ENCODE results near the gene DENND6B. TPM values are rescaled to one million over a fixed set of nuclear protein-coding genes. Genes with fewer than 3 reads are reported as not detected.

DENND6B gene
- total RNA-seq, 6 donors from 2014 or later = 9.5 to 24.1 (median 12.7) TPM

DNA sequence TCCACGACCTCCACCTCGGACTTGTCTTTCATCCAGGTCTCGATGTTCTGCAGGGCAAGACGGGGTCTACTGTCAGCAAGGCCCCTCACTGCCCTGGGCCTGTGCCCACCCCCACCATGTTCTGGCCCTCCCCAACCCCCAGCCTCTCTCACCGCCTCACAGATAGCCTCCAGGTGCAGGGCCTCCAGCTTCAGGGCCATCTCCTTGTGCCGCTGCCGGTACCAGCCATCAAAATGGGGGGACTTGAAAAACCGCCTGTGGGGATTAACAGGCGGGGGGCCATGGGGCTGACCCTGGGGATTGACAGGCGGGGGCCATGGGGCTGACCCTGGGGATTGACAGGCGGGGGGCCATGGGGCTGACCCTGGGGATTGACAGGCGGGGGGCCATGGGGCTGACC, 14.4 kb downstream of the DENND6B start:
- peaks cover 35 to 50% (median 42%) of the 10 kb centered on the region in 4 donors for H3K4me1 ChIP-seq
- 98% methylated on average over 7 of the region's 12 CpGs; no CpG with 5 or more reads in 1 of the 2 donors for WGBS, 2 donors
- no peak for ATAC-seq (ENCODE audit: low FRiP score in 2 of 2)
- peaks cover 0 to 3% (median 0%) of the 10 kb centered on the region in 4 donors for H3K36me3 ChIP-seq
- TF ChIP-seq POLR2A (IDR thresholded peaks at IDR 0.05) (no peak), EP300 (IDR thresholded peaks at IDR 0.05) (no peak), POLR2AphosphoS5 (IDR thresholded peaks at IDR 0.05) (no peak), CTCF (IDR thresholded peaks at IDR 0.05) (no peak)
- no peak overlapping the region for H3K4me3 ChIP-seq
- H3K27me3 ChIP-seq = no peaks in the 10 kb centered on the region
- H3K27ac ChIP-seq = no peak overlapping the region
- DNase-seq = no peak
- no peaks in the 10 kb centered on the region for H3K9me3 ChIP-seq

DNA sequence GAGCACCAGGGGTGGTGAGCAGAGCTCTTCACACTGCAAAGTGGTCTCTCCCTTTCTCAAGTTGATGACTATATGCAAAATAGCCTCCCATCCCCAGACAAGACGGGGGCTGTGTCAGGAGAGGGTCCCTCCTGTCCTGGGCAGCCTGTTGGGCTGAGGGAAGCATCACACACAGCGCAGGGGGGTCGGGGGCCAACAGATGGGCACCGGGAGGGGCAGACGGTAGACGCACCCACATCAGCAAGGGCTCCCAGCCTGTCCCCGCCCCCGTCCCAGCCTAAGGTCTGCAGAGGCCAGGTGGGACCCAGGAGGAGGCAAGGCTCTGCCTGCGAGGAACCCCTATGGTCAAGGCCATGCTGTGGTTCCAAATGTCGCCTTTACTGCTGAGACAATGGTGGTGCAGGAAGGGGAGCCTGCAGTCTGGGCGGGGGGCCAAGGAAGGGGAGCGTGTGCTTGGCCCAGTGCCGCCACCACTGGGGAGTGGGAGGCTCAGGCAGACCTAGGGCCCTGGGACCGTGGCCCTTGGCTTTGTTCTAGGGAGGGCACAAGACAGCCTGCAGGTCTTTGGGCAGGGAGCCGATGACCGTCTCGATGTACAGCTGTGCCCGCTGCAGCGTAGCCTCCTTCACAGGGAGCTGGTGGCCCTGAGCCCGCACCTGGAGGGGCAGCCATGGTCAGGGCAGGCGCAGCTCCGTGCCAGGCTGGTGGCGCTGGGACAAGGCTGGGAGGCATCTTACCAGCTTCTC, 15.0 kb downstream of the DENND6B start:
- WGBS, 2 donors = 83 to 85% methylated on average over 3 to 22 of the region's 23 CpGs
- Histone ChIP-seq H3K27ac (peak overlapping the region in 1 of 4 donors; percentile 94), H3K9me3 (no peaks in the 10 kb centered on the region), H3K4me3 (no peak overlapping the region), H3K4me1 (peaks cover 35 to 50% (median 42%) of the 10 kb centered on the region in 4 donors), H3K36me3 (peaks cover 0 to 3% (median 0%) of the 10 kb centered on the region in 4 donors), H3K27me3 (no peaks in the 10 kb centered on the region)
- ATAC-seq (ENCODE audit: low FRiP score in 2 of 2) = no peak
- no peak for TF ChIP-seq CTCF (IDR thresholded peaks at IDR 0.05)
- no peak for TF ChIP-seq POLR2A (IDR thresholded peaks at IDR 0.05)
- no peak for TF ChIP-seq EP300 (IDR thresholded peaks at IDR 0.05)
- no peak for TF ChIP-seq POLR2AphosphoS5 (IDR thresholded peaks at IDR 0.05)
- peak in 1 of 2 donors; percentile 76 for DNase-seq

DNA sequence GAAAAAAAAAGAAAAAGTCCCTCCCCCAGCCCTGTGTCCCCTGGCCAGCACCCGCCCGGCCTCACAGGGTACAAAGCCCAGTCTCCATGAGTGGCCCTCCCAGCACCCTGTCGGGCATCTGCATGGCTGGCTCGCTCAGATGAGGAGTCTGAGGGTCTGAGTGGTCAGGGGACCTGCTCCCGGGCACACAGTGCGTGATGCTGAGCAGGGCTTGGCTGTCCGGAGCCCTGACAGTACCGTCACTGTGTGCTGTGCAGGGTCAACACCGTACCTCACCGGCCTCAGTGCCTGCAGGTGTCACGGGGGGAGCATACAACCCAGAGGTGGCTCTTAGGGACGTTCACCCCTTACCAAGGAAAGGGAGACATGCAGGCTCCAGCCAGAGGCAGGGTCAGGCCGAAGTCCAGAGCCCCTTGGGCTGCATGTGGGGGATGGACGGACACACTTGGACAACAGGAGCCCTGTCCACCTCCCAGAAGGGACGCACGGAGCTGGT, 15.8 kb downstream of the DENND6B start:
- Histone ChIP-seq H3K27me3 (no peaks in the 10 kb centered on the region), H3K9me3 (no peaks in the 10 kb centered on the region), H3K4me1 (peaks cover 35 to 58% (median 44%) of the 10 kb centered on the region in 4 donors), H3K36me3 (peaks cover 0 to 3% (median 0%) of the 10 kb centered on the region in 4 donors), H3K4me3 (no peak overlapping the region), H3K27ac (peak overlapping the region; percentile 25 to 94 (median 40))
- WGBS, 2 donors = 94% methylated on average over 8 to 16 of the region's 16 CpGs
- TF ChIP-seq POLR2AphosphoS5 (IDR thresholded peaks at IDR 0.05) (no peak), POLR2A (IDR thresholded peaks at IDR 0.05) (no peak), EP300 (IDR thresholded peaks at IDR 0.05) (no peak), CTCF (IDR thresholded peaks at IDR 0.05) (no peak)
- peak in 1 of 2 donors; percentile 59 for DNase-seq
- ATAC-seq (ENCODE audit: low FRiP score in 2 of 2) = no peak

DNA sequence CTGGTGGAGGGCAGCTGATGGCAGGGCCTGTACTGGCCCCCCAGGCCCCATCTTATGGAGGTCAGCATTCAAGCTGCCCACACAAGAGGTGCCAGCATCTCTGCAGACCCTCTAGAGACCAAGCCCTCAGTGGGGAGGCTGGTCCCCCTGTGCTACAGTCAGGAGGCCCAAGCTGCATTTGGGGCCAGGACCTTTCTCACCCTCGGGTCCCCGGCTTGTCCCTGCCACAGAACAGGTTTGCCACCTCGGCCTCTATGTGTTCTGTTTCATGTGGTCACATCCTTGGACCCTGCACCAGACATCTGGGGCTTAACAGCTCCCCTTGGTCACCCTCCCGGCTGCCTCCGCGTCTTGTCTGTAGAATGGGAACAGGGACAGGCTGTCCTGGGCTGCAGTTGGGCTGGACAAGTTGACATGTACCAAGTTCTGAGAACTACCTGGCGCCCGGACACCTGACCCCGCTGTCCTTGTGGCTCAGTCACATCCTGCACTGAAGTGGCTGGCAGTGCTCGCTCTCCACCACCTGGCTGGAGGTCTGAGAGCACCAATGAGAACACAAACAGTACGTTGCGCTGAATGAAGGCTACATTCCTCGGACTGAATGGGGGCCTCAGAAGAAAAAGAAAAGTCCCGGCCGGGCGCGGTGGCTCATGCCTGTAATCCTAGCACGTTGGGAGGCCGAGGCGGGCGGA, 16.6 kb downstream of the DENND6B start:
- TF ChIP-seq POLR2A (IDR thresholded peaks at IDR 0.05) = no peak
- TF ChIP-seq EP300 (IDR thresholded peaks at IDR 0.05) = no peak
- peak in 3 of 6 experiments; percentile 7 to 39 (median 13) for TF ChIP-seq CTCF (IDR thresholded peaks at IDR 0.05)
- peak in 1 of 2 donors; percentile 25 for TF ChIP-seq POLR2AphosphoS5 (IDR thresholded peaks at IDR 0.05)
- H3K4me3 ChIP-seq = no peak overlapping the region
- peak; percentile 67 to 93 for DNase-seq
- H3K4me1 ChIP-seq = peaks cover 40 to 62% (median 52%) of the 10 kb centered on the region in 4 donors
- H3K27me3 ChIP-seq = no peaks in the 10 kb centered on the region
- H3K27ac ChIP-seq = peak overlapping the region; percentile 83 to 95 (median 94)
- WGBS, 2 donors = 64 to 77% methylated on average over 17 to 21 of the region's 21 CpGs
- H3K9me3 ChIP-seq = no peaks in the 10 kb centered on the region
- H3K36me3 ChIP-seq = peaks cover 0 to 3% (median 0%) of the 10 kb centered on the region in 4 donors
- peak in 1 of 2 donors; percentile 48 for ATAC-seq (ENCODE audit: low FRiP score in 2 of 2)
